Measurements from ENCODE around the gene LMNTD1.

GRCh38 chr12:25495331-25496097 lies 57.6 kb downstream of the LMNTD1 start:
- no peak for TF ChIP-seq EZH2 (IDR thresholded peaks at IDR 0.05; ENCODE audit: borderline replicate concordance, control insufficient read depth, low read depth, low read length)
- TF ChIP-seq CREB1 (IDR thresholded peaks at IDR 0.05; ENCODE audit: low read depth), result no peak
- no peak for TF ChIP-seq JUNB (IDR thresholded peaks at IDR 0.05)

Measured in GM12878 (cell line).